Measurements from ENCODE around the gene KCNQ5. TPM values are rescaled to one million over a fixed set of nuclear protein-coding genes. Genes with fewer than 3 reads are reported as not detected.

The KCNQ5 gene
- total RNA-seq, 1 experiment from 2014 or later, result 17.8 TPM

- TF ChIP-seq EZH2 (IDR thresholded peaks at IDR 0.05; ENCODE audit: borderline replicate concordance, low read depth, low read length, poor library complexity, severe bottlenecking), result no peak
- TF ChIP-seq, protein P1, sequence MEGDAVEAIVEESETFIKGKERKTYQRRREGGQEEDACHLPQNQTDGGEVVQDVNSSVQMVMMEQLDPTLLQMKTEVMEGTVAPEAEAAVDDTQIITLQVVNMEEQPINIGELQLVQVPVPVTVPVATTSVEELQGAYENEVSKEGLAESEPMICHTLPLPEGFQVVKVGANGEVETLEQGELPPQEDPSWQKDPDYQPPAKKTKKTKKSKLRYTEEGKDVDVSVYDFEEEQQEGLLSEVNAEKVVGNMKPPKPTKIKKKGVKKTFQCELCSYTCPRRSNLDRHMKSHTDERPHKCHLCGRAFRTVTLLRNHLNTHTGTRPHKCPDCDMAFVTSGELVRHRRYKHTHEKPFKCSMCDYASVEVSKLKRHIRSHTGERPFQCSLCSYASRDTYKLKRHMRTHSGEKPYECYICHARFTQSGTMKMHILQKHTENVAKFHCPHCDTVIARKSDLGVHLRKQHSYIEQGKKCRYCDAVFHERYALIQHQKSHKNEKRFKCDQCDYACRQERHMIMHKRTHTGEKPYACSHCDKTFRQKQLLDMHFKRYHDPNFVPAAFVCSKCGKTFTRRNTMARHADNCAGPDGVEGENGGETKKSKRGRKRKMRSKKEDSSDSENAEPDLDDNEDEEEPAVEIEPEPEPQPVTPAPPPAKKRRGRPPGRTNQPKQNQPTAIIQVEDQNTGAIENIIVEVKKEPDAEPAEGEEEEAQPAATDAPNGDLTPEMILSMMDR (conservative IDR thresholded peaks at IDR 0.05; ENCODE audit: low read depth, low read length), result no peak
- no peak overlapping the region for H3K27ac ChIP-seq (ENCODE audit: low read depth, low read length, poor library complexity, severe bottlenecking)
- H3K27me3 ChIP-seq (replicated peaks; ENCODE audit: insufficient read depth, low read depth, low read length, poor library complexity), result no peaks in the 10 kb centered on the region
- BruUV-seq (replicated peaks), result no TSS peak
- intact Hi-C loops (cut with micrococcal nuclease; ENCODE audit: unreplicated experiment), result no loop called here
- ChIA-PET CTCF (no interaction called here), POLR2A (ENCODE audit: low non-redundant PET) (no interaction called here)
- no peak for DNase-seq (ENCODE audit: low spot score)
- no peaks in the 10 kb centered on the region for H3K36me3 ChIP-seq (ENCODE audit: insufficient read depth, low read length, poor library complexity, severe bottlenecking)
- no peaks in the 10 kb centered on the region for H3K4me1 ChIP-seq (ENCODE audit: insufficient read depth, low read length, poor library complexity, severe bottlenecking)
- H3K4me3 ChIP-seq (ENCODE audit: low read depth, low read length, poor library complexity, severe bottlenecking), result no peak overlapping the region
- H3K9me3 ChIP-seq (ENCODE audit: low read depth, low read length, poor library complexity, severe bottlenecking), result no peaks in the 10 kb centered on the region
Measured at GRCh38 chr6:73104921-73105320, 483.1 kb downstream of the KCNQ5 start.

GRCh38 chr6:73107016-73107415, 485.2 kb downstream of the KCNQ5 start:
- Histone ChIP-seq H3K27me3 (replicated peaks; ENCODE audit: insufficient read depth, low read depth, low read length, poor library complexity) (no peaks in the 10 kb centered on the region), H3K4me1 (ENCODE audit: insufficient read depth, low read length, poor library complexity, severe bottlenecking) (no peaks in the 10 kb centered on the region), H3K4me3 (ENCODE audit: low read depth, low read length, poor library complexity, severe bottlenecking) (no peak overlapping the region), H3K9me3 (ENCODE audit: low read depth, low read length, poor library complexity, severe bottlenecking) (no peaks in the 10 kb centered on the region), H3K27ac (ENCODE audit: low read depth, low read length, poor library complexity, severe bottlenecking) (no peak overlapping the region), H3K36me3 (ENCODE audit: insufficient read depth, low read length, poor library complexity, severe bottlenecking) (no peaks in the 10 kb centered on the region)
- POLR2A ChIA-PET (ENCODE audit: low non-redundant PET), result no interaction called here
- TF ChIP-seq, protein P1 (conservative IDR thresholded peaks at IDR 0.05; ENCODE audit: low read depth, low read length), result no peak
- TF ChIP-seq EZH2 (IDR thresholded peaks at IDR 0.05; ENCODE audit: borderline replicate concordance, low read depth, low read length, poor library complexity, severe bottlenecking), result no peak
- no peak for DNase-seq (ENCODE audit: low spot score)
- BruUV-seq (replicated peaks), result no TSS peak
- CTCF ChIA-PET, result no interaction called here
- intact Hi-C loops (cut with micrococcal nuclease; ENCODE audit: unreplicated experiment), result no loop called here

- Histone ChIP-seq H3K27me3 (replicated peaks; ENCODE audit: insufficient read depth, low read depth, low read length, poor library complexity) (no peaks in the 10 kb centered on the region), H3K27ac (ENCODE audit: low read depth, low read length, poor library complexity, severe bottlenecking) (no peak overlapping the region), H3K4me3 (ENCODE audit: low read depth, low read length, poor library complexity, severe bottlenecking) (no peak overlapping the region), H3K36me3 (ENCODE audit: insufficient read depth, low read length, poor library complexity, severe bottlenecking) (no peaks in the 10 kb centered on the region), H3K4me1 (ENCODE audit: insufficient read depth, low read length, poor library complexity, severe bottlenecking) (no peaks in the 10 kb centered on the region), H3K9me3 (ENCODE audit: low read depth, low read length, poor library complexity, severe bottlenecking) (no peaks in the 10 kb centered on the region)
- intact Hi-C loops (cut with micrococcal nuclease; ENCODE audit: unreplicated experiment), result no loop called here
- TF ChIP-seq, protein P1 (conservative IDR thresholded peaks at IDR 0.05; ENCODE audit: low read depth, low read length), result no peak
- no peak for TF ChIP-seq EZH2 (IDR thresholded peaks at IDR 0.05; ENCODE audit: borderline replicate concordance, low read depth, low read length, poor library complexity, severe bottlenecking)
- no peak for DNase-seq (ENCODE audit: low spot score)
- no TSS peak for BruUV-seq (replicated peaks)
- ChIA-PET CTCF (no interaction called here), POLR2A (ENCODE audit: low non-redundant PET) (no interaction called here)
Measured at GRCh38 chr6:73108949-73109348, 487.1 kb downstream of the KCNQ5 start.
